ENCODE measurements around the gene ABCC11. TPM values are rescaled to one million over a fixed set of nuclear protein-coding genes. Genes with fewer than 3 reads are reported as not detected.

ABCC11 gene
- total and polyA plus RNA-seq, 2 experiments from 2014 or later: 0.23 to 0.76 TPM

GRCh38 chr16:48158296-48158695 lies 89.0 kb downstream of the ABCC11 start:
- Histone ChIP-seq H2AFZ (0 out of 2 replicates have a peak overlapping the region, but pooled peaks have one; percentile 8), H3K4me3 (no peak overlapping the region), H3K9ac (no peak overlapping the region), H3K9me3 (ENCODE audit: low read depth) (no peaks in the 10 kb centered on the region), H3K27me3 (replicated peaks; ENCODE audit: insufficient read depth) (no peaks in the 10 kb centered on the region), H3F3A (ENCODE audit: insufficient read depth) (no peaks in the 10 kb centered on the region), H3K36me3 (ENCODE audit: low read depth) (no peaks in the 10 kb centered on the region), H3K4me1 (ENCODE audit: insufficient read depth) (peaks cover 8% of the 10 kb centered on the region; the same call in 1 of the 2 replicates), H4K20me1 (ENCODE audit: insufficient read depth) (no peaks in the 10 kb centered on the region), H3K4me2 (ENCODE audit: unreplicated experiment) (no peak overlapping the region), H3K27ac (no peak overlapping the region), H3K79me2 (ENCODE audit: insufficient read depth) (no peaks in the 10 kb centered on the region), H3K9me2 (ENCODE audit: insufficient read depth) (no peaks in the 10 kb centered on the region)
- TF ChIP-seq EZH2 (IDR thresholded peaks at IDR 0.05; ENCODE audit: insufficient read depth, poor library complexity, severe bottlenecking) (no peak), EZH2phosphoT487 (IDR thresholded peaks at IDR 0.05; ENCODE audit: insufficient read depth, low read depth) (no peak)
- 42 to 43% methylated on average over 4 of the region's 4 CpGs for WGBS, 2 experiments (ENCODE audit: low coverage in 1 of 2, low lambda C conversion rate in 2 of 2, missing lambda C conversion rate in 2 of 2)
- DNase-seq: peak; percentile 66
- in situ Hi-C loops (cut with MboI): no loop called here

DNA sequence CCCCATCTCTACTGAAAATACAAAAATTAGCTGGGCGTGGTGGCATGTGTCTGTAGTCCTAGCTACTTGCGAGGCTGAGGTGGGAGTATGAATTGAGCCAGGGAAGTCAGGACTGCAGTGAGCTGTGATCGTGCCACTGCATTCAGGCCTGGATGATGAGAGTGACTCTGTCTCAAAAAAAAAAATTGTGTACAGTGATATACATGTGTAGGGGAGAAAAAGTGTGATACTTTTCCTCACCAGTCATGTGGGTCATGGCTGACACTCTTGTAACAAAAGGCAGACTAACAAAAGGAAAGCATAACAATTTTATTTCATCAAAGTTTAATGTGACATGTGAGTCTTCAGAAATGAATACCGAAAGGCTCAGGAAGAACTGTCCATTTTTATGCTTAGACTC lies 89.5 kb downstream of the ABCC11 start:
- no peak overlapping the region for H3K4me2 ChIP-seq (ENCODE audit: unreplicated experiment)
- peaks cover 8% of the 10 kb centered on the region; the same call in 1 of the 2 replicates for H3K4me1 ChIP-seq (ENCODE audit: insufficient read depth)
- in situ Hi-C loops (cut with MboI): no loop called here
- no peaks in the 10 kb centered on the region for H4K20me1 ChIP-seq (ENCODE audit: insufficient read depth)
- WGBS, 2 experiments (ENCODE audit: low coverage in 1 of 2, low lambda C conversion rate in 2 of 2, missing lambda C conversion rate in 2 of 2): 85 to 87% methylated on average over 4 of the region's 4 CpGs
- DNase-seq: no peak
- no peak overlapping the region for H3K9ac ChIP-seq
- no peaks in the 10 kb centered on the region for H3K9me3 ChIP-seq (ENCODE audit: low read depth)
- no peaks in the 10 kb centered on the region for H3K9me2 ChIP-seq (ENCODE audit: insufficient read depth)
- H3K4me3 ChIP-seq: no peak overlapping the region
- TF ChIP-seq EZH2 (IDR thresholded peaks at IDR 0.05; ENCODE audit: insufficient read depth, poor library complexity, severe bottlenecking): no peak
- no peak for TF ChIP-seq EZH2phosphoT487 (IDR thresholded peaks at IDR 0.05; ENCODE audit: insufficient read depth, low read depth)
- H3K36me3 ChIP-seq (ENCODE audit: low read depth): no peaks in the 10 kb centered on the region
- H3K79me2 ChIP-seq (ENCODE audit: insufficient read depth): no peaks in the 10 kb centered on the region
- H3K27me3 ChIP-seq (replicated peaks; ENCODE audit: insufficient read depth): no peaks in the 10 kb centered on the region
- no peaks in the 10 kb centered on the region for H3F3A ChIP-seq (ENCODE audit: insufficient read depth)
- no peak overlapping the region for H3K27ac ChIP-seq
- 0 out of 2 replicates have a peak overlapping the region, but pooled peaks have one; percentile 8 for H2AFZ ChIP-seq

DNA sequence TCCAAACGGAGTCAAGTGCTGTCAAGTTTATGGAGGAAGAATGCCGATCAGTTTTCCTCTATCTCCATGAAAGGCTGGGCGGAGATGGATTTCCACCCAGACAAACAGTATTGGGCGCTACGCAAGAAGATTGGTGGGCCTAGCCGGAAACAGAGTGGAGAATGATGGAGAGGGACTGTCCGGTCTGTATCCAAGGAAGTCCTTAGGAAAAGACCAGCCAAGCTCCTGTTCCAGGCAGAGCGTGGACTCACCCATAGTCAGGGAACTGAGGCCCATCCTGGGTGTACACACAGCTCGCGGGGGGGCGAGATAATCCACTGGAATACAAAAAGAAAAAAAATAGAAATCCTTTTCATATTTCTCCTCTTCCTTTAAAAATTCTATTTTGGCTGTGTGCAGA lies 90.0 kb downstream of the ABCC11 start:
- Histone ChIP-seq H4K20me1 (ENCODE audit: insufficient read depth) (no peaks in the 10 kb centered on the region), H3K4me3 (no peak overlapping the region), H3K27ac (no peak overlapping the region), H3K9me2 (ENCODE audit: insufficient read depth) (no peaks in the 10 kb centered on the region), H3K27me3 (replicated peaks; ENCODE audit: insufficient read depth) (no peaks in the 10 kb centered on the region), H2AFZ (0 out of 2 replicates have a peak overlapping the region, but pooled peaks have one; percentile 76), H3K4me1 (ENCODE audit: insufficient read depth) (peaks cover 8% of the 10 kb centered on the region; the same call in 1 of the 2 replicates), H3K9me3 (ENCODE audit: low read depth) (no peaks in the 10 kb centered on the region), H3K36me3 (ENCODE audit: low read depth) (no peaks in the 10 kb centered on the region), H3K79me2 (ENCODE audit: insufficient read depth) (no peaks in the 10 kb centered on the region), H3K4me2 (ENCODE audit: unreplicated experiment) (no peak overlapping the region), H3K9ac (no peak overlapping the region), H3F3A (ENCODE audit: insufficient read depth) (no peaks in the 10 kb centered on the region)
- in situ Hi-C loops (cut with MboI): no loop called here
- TF ChIP-seq EZH2 (IDR thresholded peaks at IDR 0.05; ENCODE audit: insufficient read depth, poor library complexity, severe bottlenecking): no peak
- TF ChIP-seq EZH2phosphoT487 (IDR thresholded peaks at IDR 0.05; ENCODE audit: insufficient read depth, low read depth): no peak
- DNase-seq: no peak
- WGBS, 2 experiments (ENCODE audit: low coverage in 1 of 2, low lambda C conversion rate in 2 of 2, missing lambda C conversion rate in 2 of 2): 89 to 93% methylated on average over 11 of the region's 11 CpGs

DNA sequence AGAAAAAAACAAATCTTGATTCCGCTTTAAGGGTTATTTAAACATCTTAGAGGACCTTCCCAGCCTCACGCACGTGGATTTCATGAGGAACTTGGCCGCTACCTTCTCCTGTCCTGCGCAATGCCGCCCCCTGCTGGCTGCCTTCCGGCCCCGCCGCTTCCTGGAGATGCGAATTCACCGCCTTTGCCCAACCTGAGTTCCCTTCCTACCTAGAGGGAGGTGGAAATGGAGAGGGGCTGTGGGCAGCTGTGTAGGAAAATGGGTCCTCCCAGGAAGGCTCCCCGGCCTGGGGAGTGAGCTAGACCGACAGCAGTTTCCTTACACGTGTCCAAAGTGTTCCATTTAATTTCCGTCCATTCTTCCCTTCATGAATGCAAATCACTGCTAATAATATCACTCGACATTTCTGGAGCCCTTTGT lies 90.5 kb downstream of the ABCC11 start:
- Histone ChIP-seq H3K27me3 (replicated peaks; ENCODE audit: insufficient read depth) (no peaks in the 10 kb centered on the region), H3K27ac (no peak overlapping the region), H3K36me3 (ENCODE audit: low read depth) (no peaks in the 10 kb centered on the region), H3K4me2 (ENCODE audit: unreplicated experiment) (peak overlapping the region; percentile 65), H3K9me3 (ENCODE audit: low read depth) (no peaks in the 10 kb centered on the region), H3K79me2 (ENCODE audit: insufficient read depth) (no peaks in the 10 kb centered on the region), H4K20me1 (ENCODE audit: insufficient read depth) (no peaks in the 10 kb centered on the region), H3K9me2 (ENCODE audit: insufficient read depth) (no peaks in the 10 kb centered on the region), H3F3A (ENCODE audit: insufficient read depth) (no peaks in the 10 kb centered on the region), H3K4me3 (peak overlapping the region; percentile 37; the same call in 1 of the 2 replicates), H2AFZ (peak overlapping the region; percentile 76), H3K4me1 (ENCODE audit: insufficient read depth) (peaks cover 8% of the 10 kb centered on the region; the same call in 1 of the 2 replicates), H3K9ac (no peak overlapping the region)
- no peak for TF ChIP-seq EZH2 (IDR thresholded peaks at IDR 0.05; ENCODE audit: insufficient read depth, poor library complexity, severe bottlenecking)
- TF ChIP-seq EZH2phosphoT487 (IDR thresholded peaks at IDR 0.05; ENCODE audit: insufficient read depth, low read depth): no peak
- in situ Hi-C loops (cut with MboI): no loop called here
- WGBS, 2 experiments (ENCODE audit: low coverage in 1 of 2, low lambda C conversion rate in 2 of 2, missing lambda C conversion rate in 2 of 2): 13% methylated on average over 16 of the region's 16 CpGs
- DNase-seq: peak; percentile 89
